Colonic mucosa (tissue), 4 donors: ENCODE results near the gene TM2D1. TPM values are rescaled to one million over a fixed set of nuclear protein-coding genes. Genes with fewer than 3 reads are reported as not detected.

ENCODE experiments used
- DNase-seq: peaks from one replicate; pipeline ENCODE4 v3.0.0-alpha.2; 2020
- H3K27ac ChIP-seq: fragments of 200-600 bp; one replicate; pipeline ENCODE4 v1.8.0; 2021
- H3K27me3 ChIP-seq: fragments of 200-600 bp; one replicate; pipeline ENCODE4 v1.8.0; 2021
- H3K36me3 ChIP-seq: fragments of 200-600 bp; one replicate; pipeline ENCODE4 v1.8.0; 2021
- H3K4me1 ChIP-seq: fragments of 200-600 bp; one replicate; pipeline ENCODE4 v1.8.0; 2021; ENCODE audit warnings: mild to moderate bottlenecking
- H3K4me3 ChIP-seq: fragments of 200-600 bp; one replicate; pipeline ENCODE4 v1.8.0; 2021
- H3K9ac ChIP-seq, 2 donors: one replicate each; pipeline ENCODE4 v1.7.0; 2013; ENCODE audit warnings: control low read depth in 2 of 2, low read depth in 2 of 2, low read length in 2 of 2
- H3K9me3 ChIP-seq: fragments of 200-600 bp; one replicate; pipeline ENCODE4 v1.8.0; 2021
- CTCF ChIP-seq: fragments of 200-600 bp; IDR thresholded peaks from one replicate; pipeline ENCODE4 v1.8.0; 2022; ENCODE audit warnings: antibody characterized with exemption, mild to moderate bottlenecking
- intact Hi-C: fragments of 100-400 bp; cut with DNase I; formaldehyde crosslinking; loops from one replicate; pipeline ENCODE4 v1.14.1; 2022
- total RNA-seq, 2 donors: library from RNA; stranded (reverse); fragmentation: NEBNext Ultra II Directional in 1 of 2; extraction: Animal tissue kit (Norgen Biotek cat#: 25700) in 1 of 2; gene quantifications; one replicate each; pipeline ENCODE4 v1.2.1, GENCODE V29; 2021
- donor health status: healthy.
- donor health status: DM: no; HTN: no; CAD: no.
- donor health status: DM: no; HTN: no; CAD: no.

The TM2D1 gene
- total RNA-seq, 2 donors from 2014 or later = 31.2 to 47.4 TPM

- Histone ChIP-seq H3K27ac (no peak overlapping the region), H3K9me3 (no peaks in the 10 kb centered on the region), H3K27me3 (no peaks in the 10 kb centered on the region), H3K4me1 (no peaks in the 10 kb centered on the region), H3K4me3 (no peak overlapping the region), H3K36me3 (no peaks in the 10 kb centered on the region), H3K9ac (no peak overlapping the region)
- no peak for DNase-seq
- no peak for TF ChIP-seq CTCF
- intact Hi-C loops = no loop called here
These were observed 86.6 kb downstream of the TM2D1 start for GRCh38 chr1:61638296-61638695.

GRCh38 chr1:61637470-61637869 is 87.5 kb downstream of the TM2D1 start:
- Histone ChIP-seq H3K4me3 (no peak overlapping the region), H3K27ac (no peak overlapping the region), H3K27me3 (no peaks in the 10 kb centered on the region), H3K9me3 (no peaks in the 10 kb centered on the region), H3K36me3 (no peaks in the 10 kb centered on the region), H3K4me1 (no peaks in the 10 kb centered on the region), H3K9ac (no peak overlapping the region)
- DNase-seq = no peak
- no peak for TF ChIP-seq CTCF
- intact Hi-C loops = no loop called here

GRCh38 chr1:61636814-61637213 is 88.1 kb downstream of the TM2D1 start:
- H3K27ac ChIP-seq = no peak overlapping the region

GRCh38 chr1:61636376-61636775 is 88.6 kb downstream of the TM2D1 start:
- H3K4me1 ChIP-seq = no peaks in the 10 kb centered on the region
- intact Hi-C loops = no loop called here
- H3K36me3 ChIP-seq = no peaks in the 10 kb centered on the region
- no peaks in the 10 kb centered on the region for H3K9me3 ChIP-seq
- no peak overlapping the region for H3K9ac ChIP-seq
- no peak for TF ChIP-seq CTCF
- DNase-seq = no peak
- no peak overlapping the region for H3K4me3 ChIP-seq
- no peak overlapping the region for H3K27ac ChIP-seq
- H3K27me3 ChIP-seq = no peaks in the 10 kb centered on the region

More at GRCh38 chr1:61636814-61637213, 88.1 kb downstream of the TM2D1 start:
- DNase-seq = no peak
- Histone ChIP-seq H3K27me3 (no peaks in the 10 kb centered on the region), H3K4me3 (no peak overlapping the region), H3K9ac (no peak overlapping the region), H3K36me3 (no peaks in the 10 kb centered on the region), H3K9me3 (no peaks in the 10 kb centered on the region), H3K4me1 (no peaks in the 10 kb centered on the region)
- intact Hi-C loops = no loop called here
- TF ChIP-seq CTCF = no peak

GRCh38 chr1:61635557-61635956 is 89.4 kb downstream of the TM2D1 start:
- DNase-seq = no peak
- Histone ChIP-seq H3K9ac (no peak overlapping the region), H3K4me3 (no peak overlapping the region), H3K27me3 (no peaks in the 10 kb centered on the region), H3K27ac (no peak overlapping the region), H3K36me3 (no peaks in the 10 kb centered on the region), H3K4me1 (no peaks in the 10 kb centered on the region), H3K9me3 (no peaks in the 10 kb centered on the region)
- intact Hi-C loops = no loop called here
- no peak for TF ChIP-seq CTCF

- Histone ChIP-seq H3K4me3 (no peak overlapping the region), H3K36me3 (no peaks in the 10 kb centered on the region), H3K27me3 (no peaks in the 10 kb centered on the region), H3K9ac (no peak overlapping the region), H3K4me1 (no peaks in the 10 kb centered on the region), H3K27ac (no peak overlapping the region), H3K9me3 (no peaks in the 10 kb centered on the region)
- DNase-seq = no peak
- TF ChIP-seq CTCF = no peak
- intact Hi-C loops = no loop called here
These were observed 93.5 kb downstream of the TM2D1 start for GRCh38 chr1:61631436-61631835.
